Measurements from ENCODE around the gene UBLCP1. TPM values are rescaled to one million over a fixed set of nuclear protein-coding genes. Genes with fewer than 3 reads are reported as not detected.
"Not testable (repeated sequence)": the region's sequence is repeated elsewhere in the genome, so short reads cannot be mapped to it uniquely, and the experiment has no call there.

Gene UBLCP1
- total and polyA plus RNA-seq, 4 donors: 6.1 to 9.5 (median 7.6) TPM

DNA sequence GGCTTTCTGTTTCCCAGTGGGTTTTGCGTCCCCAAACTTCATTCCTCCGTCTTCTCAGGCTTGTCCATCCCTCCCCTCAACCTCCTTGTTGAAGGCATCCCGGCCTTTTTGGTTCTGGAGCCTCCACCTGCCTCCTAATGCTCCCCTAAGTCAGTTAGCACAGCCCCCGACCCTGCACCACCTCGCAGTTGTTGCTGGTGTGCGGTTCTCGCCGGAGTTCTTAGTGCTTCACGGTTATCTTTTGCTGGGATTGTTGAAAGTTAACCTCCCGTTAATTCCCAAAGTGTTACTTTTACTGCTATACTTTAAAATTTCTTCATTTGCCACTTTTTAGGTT lies 447 bp downstream of the UBLCP1 start:
- Histone ChIP-seq H3K9me3 (ENCODE audit: control insufficient read depth in 4 of 4, low read length in 3 of 4) (no peaks in the 10 kb centered on the region), H3K4me1 (ENCODE audit: control insufficient read depth in 4 of 4, insufficient read depth in 4 of 4, low read length in 3 of 4) (peaks cover 7 to 21% (median 12%) of the 10 kb centered on the region in 4 donors), H3K27ac (ENCODE audit: low read depth in 1 of 2, low read length in 2 of 2) (peak overlapping the region; percentile 76 to 88), H3K4me3 (ENCODE audit: low read depth in 1 of 3, low read length in 3 of 3) (peak overlapping the region; percentile 74 to 94 (median 82)), H3K9ac (ENCODE audit: low read depth in 1 of 2, low read length in 2 of 2) (peak overlapping the region; percentile 75), H3K27me3 (ENCODE audit: control insufficient read depth in 4 of 4, insufficient read depth in 4 of 4, low read length in 3 of 4) (peaks cover 0 to 1% (median 0%) of the 10 kb centered on the region in 4 donors), H3K36me3 (ENCODE audit: control insufficient read depth in 4 of 4, insufficient read depth in 3 of 4, low read depth in 1 of 4, low read length in 3 of 4) (no peaks in the 10 kb centered on the region)
- TF ChIP-seq NR2F2 (IDR thresholded peaks at IDR 0.05): no peak
- TF ChIP-seq, protein P1, sequence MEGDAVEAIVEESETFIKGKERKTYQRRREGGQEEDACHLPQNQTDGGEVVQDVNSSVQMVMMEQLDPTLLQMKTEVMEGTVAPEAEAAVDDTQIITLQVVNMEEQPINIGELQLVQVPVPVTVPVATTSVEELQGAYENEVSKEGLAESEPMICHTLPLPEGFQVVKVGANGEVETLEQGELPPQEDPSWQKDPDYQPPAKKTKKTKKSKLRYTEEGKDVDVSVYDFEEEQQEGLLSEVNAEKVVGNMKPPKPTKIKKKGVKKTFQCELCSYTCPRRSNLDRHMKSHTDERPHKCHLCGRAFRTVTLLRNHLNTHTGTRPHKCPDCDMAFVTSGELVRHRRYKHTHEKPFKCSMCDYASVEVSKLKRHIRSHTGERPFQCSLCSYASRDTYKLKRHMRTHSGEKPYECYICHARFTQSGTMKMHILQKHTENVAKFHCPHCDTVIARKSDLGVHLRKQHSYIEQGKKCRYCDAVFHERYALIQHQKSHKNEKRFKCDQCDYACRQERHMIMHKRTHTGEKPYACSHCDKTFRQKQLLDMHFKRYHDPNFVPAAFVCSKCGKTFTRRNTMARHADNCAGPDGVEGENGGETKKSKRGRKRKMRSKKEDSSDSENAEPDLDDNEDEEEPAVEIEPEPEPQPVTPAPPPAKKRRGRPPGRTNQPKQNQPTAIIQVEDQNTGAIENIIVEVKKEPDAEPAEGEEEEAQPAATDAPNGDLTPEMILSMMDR (IDR thresholded peaks at IDR 0.05; ENCODE audit: low read depth, low read length, missing input control): no peak
- TF ChIP-seq, protein P2, sequence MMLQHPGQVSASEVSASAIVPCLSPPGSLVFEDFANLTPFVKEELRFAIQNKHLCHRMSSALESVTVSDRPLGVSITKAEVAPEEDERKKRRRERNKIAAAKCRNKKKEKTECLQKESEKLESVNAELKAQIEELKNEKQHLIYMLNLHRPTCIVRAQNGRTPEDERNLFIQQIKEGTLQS (IDR thresholded peaks at IDR 0.05): no peak
- TF ChIP-seq YY1 (IDR thresholded peaks at IDR 0.05): no peak
- no peak for TF ChIP-seq GABPA (IDR thresholded peaks at IDR 0.05 in 1 of 2, conservative IDR thresholded peaks at IDR 0.05 in 1 of 2)
- TF ChIP-seq HNF4A (conservative IDR thresholded peaks at IDR 0.05): no peak
- TF ChIP-seq, protein P3, sequence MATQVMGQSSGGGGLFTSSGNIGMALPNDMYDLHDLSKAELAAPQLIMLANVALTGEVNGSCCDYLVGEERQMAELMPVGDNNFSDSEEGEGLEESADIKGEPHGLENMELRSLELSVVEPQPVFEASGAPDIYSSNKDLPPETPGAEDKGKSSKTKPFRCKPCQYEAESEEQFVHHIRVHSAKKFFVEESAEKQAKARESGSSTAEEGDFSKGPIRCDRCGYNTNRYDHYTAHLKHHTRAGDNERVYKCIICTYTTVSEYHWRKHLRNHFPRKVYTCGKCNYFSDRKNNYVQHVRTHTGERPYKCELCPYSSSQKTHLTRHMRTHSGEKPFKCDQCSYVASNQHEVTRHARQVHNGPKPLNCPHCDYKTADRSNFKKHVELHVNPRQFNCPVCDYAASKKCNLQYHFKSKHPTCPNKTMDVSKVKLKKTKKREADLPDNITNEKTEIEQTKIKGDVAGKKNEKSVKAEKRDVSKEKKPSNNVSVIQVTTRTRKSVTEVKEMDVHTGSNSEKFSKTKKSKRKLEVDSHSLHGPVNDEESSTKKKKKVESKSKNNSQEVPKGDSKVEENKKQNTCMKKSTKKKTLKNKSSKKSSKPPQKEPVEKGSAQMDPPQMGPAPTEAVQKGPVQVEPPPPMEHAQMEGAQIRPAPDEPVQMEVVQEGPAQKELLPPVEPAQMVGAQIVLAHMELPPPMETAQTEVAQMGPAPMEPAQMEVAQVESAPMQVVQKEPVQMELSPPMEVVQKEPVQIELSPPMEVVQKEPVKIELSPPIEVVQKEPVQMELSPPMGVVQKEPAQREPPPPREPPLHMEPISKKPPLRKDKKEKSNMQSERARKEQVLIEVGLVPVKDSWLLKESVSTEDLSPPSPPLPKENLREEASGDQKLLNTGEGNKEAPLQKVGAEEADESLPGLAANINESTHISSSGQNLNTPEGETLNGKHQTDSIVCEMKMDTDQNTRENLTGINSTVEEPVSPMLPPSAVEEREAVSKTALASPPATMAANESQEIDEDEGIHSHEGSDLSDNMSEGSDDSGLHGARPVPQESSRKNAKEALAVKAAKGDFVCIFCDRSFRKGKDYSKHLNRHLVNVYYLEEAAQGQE (IDR thresholded peaks at IDR 0.05): no peak
- no peak for TF ChIP-seq FOXA1 (IDR thresholded peaks at IDR 0.05)
- TF ChIP-seq JUND (IDR thresholded peaks at IDR 0.05): no peak
- TF ChIP-seq SP1 (IDR thresholded peaks at IDR 0.05): no peak
- no peak for TF ChIP-seq EGR1 (IDR thresholded peaks at IDR 0.05; ENCODE audit: low read depth in 2 of 2)
- TF ChIP-seq FOXA2 (IDR thresholded peaks at IDR 0.05): no peak
- WGBS: 4% methylated on average over 10 of the region's 10 CpGs
- no peak for DNase-seq (ENCODE audit: low spot score)

DNA sequence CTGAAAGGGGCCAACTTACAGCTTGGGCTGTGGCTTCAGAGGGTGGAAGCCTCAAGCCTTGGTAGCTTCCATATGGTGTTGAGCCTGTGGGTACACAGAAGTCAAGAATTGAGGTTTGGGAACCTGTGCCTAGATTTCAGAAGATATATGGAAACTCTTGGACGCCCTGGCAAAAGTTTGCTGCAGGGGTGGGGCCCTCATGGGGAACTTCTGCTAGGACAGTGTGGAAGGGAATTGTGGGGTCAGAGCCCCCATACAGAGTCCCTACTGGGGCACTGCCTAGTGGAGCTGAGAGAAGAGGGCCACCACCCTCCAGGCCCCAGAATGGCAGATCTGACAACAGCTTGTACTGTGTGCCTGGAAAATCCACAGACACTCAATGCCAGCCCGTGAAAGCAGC lies 3.7 kb downstream of the UBLCP1 start:
- H3K27ac ChIP-seq (ENCODE audit: low read depth in 1 of 2, low read length in 2 of 2); H3K4me3 ChIP-seq (ENCODE audit: low read depth in 1 of 3, low read length in 3 of 3); H3K9ac ChIP-seq (ENCODE audit: low read depth in 1 of 2, low read length in 2 of 2); H3K27me3 ChIP-seq (ENCODE audit: control insufficient read depth in 4 of 4, insufficient read depth in 4 of 4, low read length in 3 of 4); H3K9me3 ChIP-seq (ENCODE audit: control insufficient read depth in 4 of 4, low read length in 3 of 4); DNase-seq (ENCODE audit: low spot score): not testable (repeated sequence)
- Histone ChIP-seq H3K36me3 (ENCODE audit: control insufficient read depth in 4 of 4, insufficient read depth in 3 of 4, low read depth in 1 of 4, low read length in 3 of 4) (peaks cover 0 to 16% (median 4%) of the 10 kb centered on the region in 4 donors), H3K4me1 (ENCODE audit: control insufficient read depth in 4 of 4, insufficient read depth in 4 of 4, low read length in 3 of 4) (peaks cover 7 to 21% (median 12%) of the 10 kb centered on the region in 4 donors)
- 96% methylated on average over 2 of the region's 2 CpGs for WGBS

DNA sequence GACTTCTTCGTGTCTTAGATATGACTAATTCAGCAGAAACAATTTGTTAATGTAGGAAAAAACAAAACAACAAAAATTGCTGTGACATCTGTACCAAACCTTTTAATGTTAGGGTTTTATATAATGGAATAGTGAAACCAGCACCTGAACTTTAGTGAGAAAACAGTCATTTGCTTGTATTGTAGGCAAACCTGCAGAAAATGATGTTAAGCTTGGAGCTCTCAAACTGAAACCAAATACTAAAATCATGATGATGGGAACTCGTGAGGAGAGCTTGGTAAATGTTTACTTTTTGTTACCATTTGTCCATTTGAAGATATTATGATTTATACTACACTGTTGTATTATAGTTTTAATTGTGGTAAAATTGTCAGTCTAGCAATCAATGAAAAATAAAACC lies 6.6 kb downstream of the UBLCP1 start:
- 78% methylated on average over 2 of the region's 2 CpGs for WGBS
- DNase-seq (ENCODE audit: low spot score): no peak
- Histone ChIP-seq H3K4me1 (ENCODE audit: control insufficient read depth in 4 of 4, insufficient read depth in 4 of 4, low read length in 3 of 4) (no peaks in the 10 kb centered on the region), H3K9ac (ENCODE audit: low read depth in 1 of 2, low read length in 2 of 2) (no peak overlapping the region), H3K4me3 (ENCODE audit: low read depth in 1 of 3, low read length in 3 of 3) (no peak overlapping the region), H3K27ac (ENCODE audit: low read depth in 1 of 2, low read length in 2 of 2) (no peak overlapping the region), H3K9me3 (ENCODE audit: control insufficient read depth in 4 of 4, low read length in 3 of 4) (no peaks in the 10 kb centered on the region), H3K36me3 (ENCODE audit: control insufficient read depth in 4 of 4, insufficient read depth in 3 of 4, low read depth in 1 of 4, low read length in 3 of 4) (peaks cover 0 to 22% (median 10%) of the 10 kb centered on the region in 4 donors), H3K27me3 (ENCODE audit: control insufficient read depth in 4 of 4, insufficient read depth in 4 of 4, low read length in 3 of 4) (no peaks in the 10 kb centered on the region)
- TF ChIP-seq JUND (IDR thresholded peaks at IDR 0.05): no peak
